Mesenchymal stem cell (in vitro differentiated cells and primary cell): ENCODE data around the gene ZSCAN22.

Experiments
- DNase-seq: peaks from one replicate; pipeline ENCODE4 v3.0.0-alpha.2; 2013
- H2AFZ ChIP-seq: one replicate; pipeline ENCODE4 v1.6.1; 2013; ENCODE audit warnings: low read depth, mild to moderate bottlenecking, control low read depth, inconsistent platforms, low read length, moderate library complexity
- H2AK5ac ChIP-seq: 2 replicates; pipeline ENCODE4 v1.6.1; 2013; ENCODE audit warnings: low read length, moderate library complexity, mild to moderate bottlenecking, inconsistent platforms; ENCODE audit not compliant: severe bottlenecking
- H2BK120ac ChIP-seq: one replicate; pipeline ENCODE4 v1.6.1; 2013; ENCODE audit warnings: low read depth, mild to moderate bottlenecking, inconsistent platforms, low read length, moderate library complexity
- H2BK12ac ChIP-seq, 2 experiments: one replicate each; pipeline ENCODE4 v1.6.1; 2013; ENCODE audit warnings: inconsistent platforms in 2 of 2, low read length in 2 of 2, mild to moderate bottlenecking in 2 of 2, moderate library complexity in 2 of 2, control low read depth in 1 of 2
- H2BK15ac ChIP-seq: one replicate; pipeline ENCODE4 v1.6.1; 2013; ENCODE audit warnings: mild to moderate bottlenecking, low read depth, inconsistent platforms; ENCODE audit not compliant: poor library complexity, severe bottlenecking
- H2BK5ac ChIP-seq: 2 replicates; pipeline ENCODE4 v1.6.1; 2013; ENCODE audit warnings: low read depth, mild to moderate bottlenecking, low read length, control low read depth, inconsistent platforms; ENCODE audit not compliant: poor library complexity, severe bottlenecking
- H3K14ac ChIP-seq, 2 experiments: one replicate each; pipeline ENCODE4 v1.6.1; 2013; ENCODE audit warnings: inconsistent platforms in 2 of 2, low read length in 2 of 2, control low read depth in 1 of 2, mild to moderate bottlenecking in 1 of 2, moderate library complexity in 1 of 2
- H3K18ac ChIP-seq, 2 experiments: one replicate each; pipeline ENCODE4 v1.6.1; 2013; ENCODE audit warnings: inconsistent platforms in 2 of 2, low read length in 2 of 2, control low read depth in 1 of 2, low read depth in 1 of 2, mild to moderate bottlenecking in 1 of 2
- H3K23ac ChIP-seq, 2 experiments: one replicate each; pipeline ENCODE4 v1.6.1; 2013; ENCODE audit warnings: inconsistent platforms in 2 of 2, low read length in 2 of 2, mild to moderate bottlenecking in 2 of 2, moderate library complexity in 2 of 2, control low read depth in 1 of 2
- H3K27ac ChIP-seq: 2 replicates; pipeline ENCODE4 v1.5.1; 2013; ENCODE audit warnings: mild to moderate bottlenecking, moderate library complexity, low read length, control low read depth, inconsistent platforms; ENCODE audit not compliant: poor library complexity, severe bottlenecking
- H3K27me3 ChIP-seq, 2 experiments: 2 replicates each; pipeline versions ENCODE4 v1.6.1 to v1.7.0; 2013; ENCODE audit warnings: low read length in 2 of 2, mild to moderate bottlenecking in 2 of 2, moderate library complexity in 2 of 2, control low read depth in 1 of 2, inconsistent platforms in 1 of 2; ENCODE audit not compliant: control insufficient read depth in 1 of 2, insufficient read depth in 1 of 2
- H3K36me3 ChIP-seq, 2 experiments: 2 replicates each; pipeline versions ENCODE4 v1.6.1 to v1.7.0; 2013; ENCODE audit warnings: low read length in 2 of 2, control low read depth in 1 of 2, inconsistent platforms in 1 of 2, low read depth in 1 of 2, mild to moderate bottlenecking in 1 of 2; ENCODE audit not compliant: insufficient read depth in 2 of 2, control insufficient read depth in 1 of 2
- H3K4ac ChIP-seq, 2 experiments: one replicate each; pipeline ENCODE4 v1.6.1; 2013; ENCODE audit warnings: inconsistent platforms in 2 of 2, low read length in 2 of 2, mild to moderate bottlenecking in 2 of 2, moderate library complexity in 2 of 2, control low read depth in 1 of 2, low read depth in 1 of 2
- H3K4me1 ChIP-seq: 2 replicates; pipeline ENCODE4 v1.6.1; 2013; ENCODE audit warnings: low read depth, low read length, control low read depth; ENCODE audit not compliant: control insufficient read depth, insufficient read depth
- H3K4me2 ChIP-seq: 2 replicates; pipeline ENCODE4 v1.6.1; 2013; ENCODE audit warnings: low read length, mild to moderate bottlenecking, inconsistent platforms; ENCODE audit not compliant: poor library complexity, severe bottlenecking
- H3K4me3 ChIP-seq, 2 experiments: 2 replicates each; pipeline versions ENCODE4 v1.5.1 to v1.7.0; 2013; ENCODE audit warnings: low read length in 2 of 2, mild to moderate bottlenecking in 2 of 2, control low read depth in 1 of 2, low read depth in 1 of 2; ENCODE audit not compliant: insufficient read depth in 1 of 2
- H3K79me1 ChIP-seq: replicated peaks from 2 replicates; pipeline ENCODE4 v1.6.1; 2013; ENCODE audit warnings: mild to moderate bottlenecking, control low read depth, low read length, inconsistent platforms; ENCODE audit not compliant: poor library complexity, severe bottlenecking
- H3K9ac ChIP-seq: 2 replicates; pipeline ENCODE4 v1.7.0; 2013; ENCODE audit warnings: mild to moderate bottlenecking, low read length, moderate library complexity
- H3K9me3 ChIP-seq: 2 replicates; pipeline ENCODE4 v1.7.0; 2013; ENCODE audit warnings: mild to moderate bottlenecking, low read length; ENCODE audit not compliant: control insufficient read depth
- H4K8ac ChIP-seq: one replicate; pipeline ENCODE4 v1.6.1; 2013; ENCODE audit warnings: inconsistent platforms, mild to moderate bottlenecking, low read length, moderate library complexity
- H4K91ac ChIP-seq: one replicate; pipeline ENCODE4 v1.6.1; 2013; ENCODE audit warnings: mild to moderate bottlenecking, low read length, inconsistent platforms
- WGBS: methylation state at CpG from one replicate; pipeline ENCODE4 v1.1.7; 2013; ENCODE audit warnings: mixed read lengths; 5-methylcytosine and 5-hydroxymethylcytosine counted together

ZSCAN22 gene

GRCh38 chr19:58317476-58318072, 9.2 kb upstream of the ZSCAN22 start:
- peaks cover 27% of the 10 kb centered on the region for H3K79me1 ChIP-seq
- no peak overlapping the region for H4K8ac ChIP-seq
- 86% methylated on average over 5 of the region's 7 CpGs for WGBS
- H3K9ac ChIP-seq: no peak overlapping the region
- H2BK5ac ChIP-seq: no peak overlapping the region
- H3K4me2 ChIP-seq: no peak overlapping the region
- no peak overlapping the region for H2BK120ac ChIP-seq
- H3K18ac ChIP-seq: no peak overlapping the region
- no peak overlapping the region for H3K4me3 ChIP-seq
- no peaks in the 10 kb centered on the region for H3K27me3 ChIP-seq
- no peak overlapping the region for H2AK5ac ChIP-seq
- H4K91ac ChIP-seq: no peak overlapping the region
- H3K9me3 ChIP-seq: no peaks in the 10 kb centered on the region
- no peak overlapping the region for H2BK12ac ChIP-seq
- H2AFZ ChIP-seq: no peak overlapping the region
- H3K36me3 ChIP-seq: peaks cover 37 to 60% of the 10 kb centered on the region in 2 experiments
- H3K23ac ChIP-seq: no peak overlapping the region
- DNase-seq: peak; percentile 46
- H3K27ac ChIP-seq: no peak overlapping the region
- H3K4me1 ChIP-seq: no peaks in the 10 kb centered on the region
- H3K4ac ChIP-seq: no peak overlapping the region
- no peak overlapping the region for H2BK15ac ChIP-seq
- no peak overlapping the region for H3K14ac ChIP-seq

GRCh38 chr19:58318297-58318696, 8.5 kb upstream of the ZSCAN22 start:
- H3K27me3 ChIP-seq: no peaks in the 10 kb centered on the region
- 94% methylated on average over 4 of the region's 4 CpGs for WGBS
- no peak overlapping the region for H3K23ac ChIP-seq
- DNase-seq: no peak
- H3K36me3 ChIP-seq: peaks cover 34 to 58% of the 10 kb centered on the region in 2 experiments
- no peak overlapping the region for H3K18ac ChIP-seq
- no peak overlapping the region for H3K4me2 ChIP-seq
- H2BK12ac ChIP-seq: no peak overlapping the region
- no peak overlapping the region for H2AFZ ChIP-seq
- no peak overlapping the region for H2BK120ac ChIP-seq
- no peak overlapping the region for H2BK5ac ChIP-seq
- no peak overlapping the region for H4K8ac ChIP-seq
- H3K4me3 ChIP-seq: no peak overlapping the region
- H3K27ac ChIP-seq: no peak overlapping the region
- no peak overlapping the region for H3K14ac ChIP-seq
- H3K9ac ChIP-seq: no peak overlapping the region
- no peak overlapping the region for H2AK5ac ChIP-seq
- H3K4me1 ChIP-seq: no peaks in the 10 kb centered on the region
- H3K4ac ChIP-seq: no peak overlapping the region
- H3K9me3 ChIP-seq: no peaks in the 10 kb centered on the region
- H3K79me1 ChIP-seq: peaks cover 32% of the 10 kb centered on the region
- no peak overlapping the region for H2BK15ac ChIP-seq
- no peak overlapping the region for H4K91ac ChIP-seq

- no peak overlapping the region for H2BK15ac ChIP-seq
- H2BK12ac ChIP-seq: no peak overlapping the region
- H3K4me1 ChIP-seq: no peaks in the 10 kb centered on the region
- H3K9me3 ChIP-seq: no peaks in the 10 kb centered on the region
- H3K18ac ChIP-seq: no peak overlapping the region
- H3K4me3 ChIP-seq: no peak overlapping the region
- H2AFZ ChIP-seq: no peak overlapping the region
- no peak overlapping the region for H2BK5ac ChIP-seq
- no peak overlapping the region for H3K27ac ChIP-seq
- DNase-seq: no peak
- H3K4me2 ChIP-seq: no peak overlapping the region
- no peak overlapping the region for H3K4ac ChIP-seq
- no peak overlapping the region for H4K8ac ChIP-seq
- H3K27me3 ChIP-seq: no peaks in the 10 kb centered on the region
- no peak overlapping the region for H2AK5ac ChIP-seq
- H3K14ac ChIP-seq: no peak overlapping the region
- H3K79me1 ChIP-seq: peaks cover 35% of the 10 kb centered on the region
- H4K91ac ChIP-seq: no peak overlapping the region
- no peak overlapping the region for H3K23ac ChIP-seq
- H2BK120ac ChIP-seq: no peak overlapping the region
- peaks cover 31 to 50% of the 10 kb centered on the region in 2 experiments for H3K36me3 ChIP-seq
- H3K9ac ChIP-seq: no peak overlapping the region
- WGBS: 98% methylated on average over 10 of the region's 10 CpGs
Measured at GRCh38 chr19:58319241-58319640, 7.6 kb upstream of the ZSCAN22 start.

GRCh38 chr19:58325311-58326022, 1.3 kb upstream of the ZSCAN22 start:
- Histone ChIP-seq H3K27ac (no peak overlapping the region), H2BK120ac (no peak overlapping the region), H3K4me3 (peak overlapping the region in 1 of 2 experiments; percentile 99), H3K4me1 (peaks cover 21% of the 10 kb centered on the region), H3K4ac (no peak overlapping the region), H2BK5ac (no peak overlapping the region), H3K23ac (no peak overlapping the region), H2AFZ (no peak overlapping the region), H3K36me3 (peaks cover 5 to 25% of the 10 kb centered on the region in 2 experiments), H3K79me1 (peaks cover 41% of the 10 kb centered on the region), H4K8ac (no peak overlapping the region), H2AK5ac (no peak overlapping the region), H3K9ac (peak overlapping the region; percentile 93), H3K9me3 (no peaks in the 10 kb centered on the region), H3K27me3 (no peaks in the 10 kb centered on the region), H3K14ac (no peak overlapping the region), H2BK12ac (no peak overlapping the region), H3K18ac (no peak overlapping the region), H3K4me2 (peak overlapping the region; percentile 3), H4K91ac (no peak overlapping the region), H2BK15ac (no peak overlapping the region)
- WGBS: 82% methylated on average over 6 of the region's 6 CpGs
- peak; percentile 12 for DNase-seq
